Hair follicle dermal papilla cell (primary cell): ENCODE data around the gene CHST1. TPM values are rescaled to one million over a fixed set of nuclear protein-coding genes. Genes with fewer than 3 reads are reported as not detected.

Experiments
- small RNA-seq: library from RNA; depleted of rRNA; stranded (forward); fragments of <200 nt; gene quantifications from one replicate; pipeline ENCODE3, GENCODE V24; 2012
- total RNA-seq: library from RNA; depleted of rRNA; stranded (reverse); fragments of >200 nt; gene quantifications from 2 replicates; pipeline ENCODE4 v1.2.3, GENCODE V29; 2012

Gene CHST1
- 0.73 and 1.8 TPM in 2 replicates for total RNA-seq

DNA sequence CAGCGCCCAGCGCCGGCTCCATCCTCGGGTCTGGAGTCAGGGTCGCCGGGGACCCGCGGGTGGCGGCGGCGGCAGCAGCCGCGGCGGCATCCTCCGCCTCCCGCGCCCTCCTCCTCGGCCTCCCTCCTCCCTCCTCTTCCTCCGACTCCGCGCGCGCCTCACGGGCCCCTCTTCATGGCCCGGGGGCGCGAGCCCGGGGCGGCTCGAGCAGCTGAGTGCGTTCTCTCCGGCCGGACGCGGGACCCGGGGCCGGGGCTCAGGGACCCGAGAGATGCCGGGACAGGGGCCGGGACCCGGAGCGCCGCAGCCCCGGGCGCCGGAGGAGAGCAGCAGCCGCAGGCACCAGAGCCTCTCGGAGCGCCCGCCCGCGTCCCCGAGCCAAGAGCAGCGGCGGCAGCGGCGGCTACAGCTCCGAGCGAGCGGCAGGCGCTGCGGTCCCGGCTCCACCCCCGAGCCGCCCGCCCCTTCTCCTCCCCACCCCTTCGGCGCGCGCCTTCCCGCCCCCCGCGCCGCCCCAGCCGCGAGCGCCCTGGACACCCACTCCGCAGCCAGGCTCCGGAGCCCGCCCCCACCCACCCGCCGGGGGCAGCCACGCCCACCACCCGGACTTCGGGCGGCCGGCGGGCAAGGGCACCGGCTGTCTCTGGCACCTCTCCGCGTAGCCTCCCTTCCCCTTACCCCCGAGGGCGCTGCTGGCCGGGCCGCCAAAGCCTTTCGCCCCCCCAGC lies at the start of gene CHST1:
TSS of gene CHST1 (minus strand) at position 417 of the 727 bp plus-strand sequence. CDS start 14,699 bp downstream, outside the sequence.

Small RNA genes lying within 50 kb of the gene (small RNA-seq; reads per million reads assigned to genes)
- not detected for gene MIR7154

Other genes starting within 250 kb of the CHST1 start
- gene SLC35C1, start 139.5 kb upstream of the CHST1 start, total RNA-seq, result 11.5 and 12.8 TPM in 2 replicates
- gene CRY2, start 181.9 kb upstream of the CHST1 start, total RNA-seq, result 28.9 and 32.4 TPM in 2 replicates
- 5.5 and 9.2 TPM in 2 replicates for gene MAPK8IP1, start 220.0 kb upstream of the CHST1 start, total RNA-seq
- gene FREY1, start 241.6 kb upstream of the CHST1 start, total RNA-seq, result 1.5 TPM in 2 replicates